ENCODE measurements around the gene OTULIN. TPM values are rescaled to one million over a fixed set of nuclear protein-coding genes. Genes with fewer than 3 reads are reported as not detected.

The OTULIN gene
- total and polyA plus RNA-seq, 2 of the 8 experiments (the other 6 are each of a cell fraction or from before 2014, with no cell fraction given) = 5.2 to 34.8 TPM

GRCh38 chr5:14659821-14660607 is 4.5 kb upstream of the OTULIN start:
- no peak overlapping the region for H2AFZ ChIP-seq (ENCODE audit: low read length)
- H4K20me1 ChIP-seq (replicated peaks in 1 of 2; ENCODE audit: control insufficient read depth in 1 of 2, insufficient read depth in 2 of 2, low read length in 2 of 2) = no peaks in the 10 kb centered on the region
- FAIRE-seq = no peak
- no peak for DNase-seq (ENCODE audit: low read depth in 1 of 2, low spot score in 2 of 2)
- H2AK5ac ChIP-seq (ENCODE audit: low read depth, low read length) = no peak overlapping the region
- ChIA-PET CTCF (ENCODE audit: partially characterized antibody) (interaction anchor here (0.6 to 2.6 kb wide), 5 partner anchors 11 to 672 kb away, joined by 3 to 12 read pairs (median 4); no protein-coding TSS in a partner anchor), POLR2A (ENCODE audit: partially characterized antibody) (no interaction called here)
- H3K23ac ChIP-seq (ENCODE audit: insufficient read length) = no peak overlapping the region
- no peak overlapping the region for H3K18ac ChIP-seq (ENCODE audit: extremely low read depth, low read length)
- no peak overlapping the region for H2BK15ac ChIP-seq (ENCODE audit: low read length)
- no peaks in the 10 kb centered on the region for H3K79me1 ChIP-seq (ENCODE audit: low read depth, low read length)
- H3K79me2 ChIP-seq (ENCODE audit: control insufficient read depth in 1 of 2, insufficient read depth in 2 of 2, low read length in 2 of 2) = no peaks in the 10 kb centered on the region
- H3K4me3 ChIP-seq (ENCODE audit: extremely low read depth in 1 of 4, insufficient read depth in 2 of 4, low read depth in 3 of 4, low read length in 4 of 4) = no peak overlapping the region
- no peak overlapping the region for H2BK20ac ChIP-seq (ENCODE audit: low read length)
- no peaks in the 10 kb centered on the region for H3K9me3 ChIP-seq (ENCODE audit: insufficient read depth in 2 of 2, low read depth in 1 of 2, low read length in 1 of 2)
- no peaks in the 10 kb centered on the region for H3K36me3 ChIP-seq (ENCODE audit: control insufficient read depth in 2 of 4, insufficient read depth in 4 of 4, low read length in 3 of 4)
- peaks cover 6% of the 10 kb centered on the region; the same call in 1 of the 2 replicates for H3K23me2 ChIP-seq (ENCODE audit: low read depth, low read length)
- H3K4ac ChIP-seq (replicated peaks; ENCODE audit: insufficient read length, low read depth, low read length) = no peak overlapping the region
- H3K14ac ChIP-seq (ENCODE audit: insufficient read length) = no peak overlapping the region
- H3K4me1 ChIP-seq (replicated peaks in 1 of 4; ENCODE audit: control insufficient read depth in 3 of 4, insufficient read depth in 4 of 4, low read length in 3 of 4) = peaks cover 0 to 5% (median 2%) of the 10 kb centered on the region in 4 experiments; a peak in 4 of 7 replicates
- H3K9ac ChIP-seq (replicated peaks in 1 of 4; ENCODE audit: extremely low read depth in 1 of 4, low read depth in 3 of 4, low read length in 3 of 4) = no peak overlapping the region
- H3K27me3 ChIP-seq (replicated peaks in 1 of 4; ENCODE audit: control insufficient read depth in 3 of 4, extremely low read depth in 1 of 4, insufficient read depth in 3 of 4, low read length in 3 of 4) = peaks cover 0 to 14% (median 11%) of the 10 kb centered on the region in 4 experiments; a peak in 6 of 7 replicates
- no peak overlapping the region for H2BK120ac ChIP-seq (replicated peaks; ENCODE audit: low read depth, low read length)
- no peak overlapping the region for H3K4me2 ChIP-seq (ENCODE audit: insufficient read depth in 1 of 2, low read depth in 2 of 2, low read length in 2 of 2)
- H3K56ac ChIP-seq (replicated peaks; ENCODE audit: insufficient read length, low read depth, low read length) = no peak overlapping the region
- no peak overlapping the region for H2BK5ac ChIP-seq (ENCODE audit: low read depth, low read length)
- no peak overlapping the region for H4K5ac ChIP-seq (ENCODE audit: insufficient read length, low read depth, low read length)
- no peak overlapping the region for H4K91ac ChIP-seq (replicated peaks; ENCODE audit: insufficient read length, low read length)
- no peak overlapping the region for H4K8ac ChIP-seq (ENCODE audit: extremely low read depth, insufficient read depth, low read length)
- 84% methylated on average over 3 of the region's 3 CpGs; no CpG with 5 or more reads in 1 of the 2 experiments for WGBS, 2 experiments (ENCODE audit: extremely low coverage in 1 of 2, insufficient coverage in 1 of 2, insufficient read length in 1 of 2, insufficient replicate concordance in 2 of 2, low coverage in 1 of 2, low lambda C conversion rate in 2 of 2, missing lambda C conversion rate in 1 of 2)
- H3K27ac ChIP-seq (ENCODE audit: low read depth, low read length) = no peak overlapping the region
- no peak overlapping the region for H2BK12ac ChIP-seq (ENCODE audit: low read depth, low read length)
- TF ChIP-seq, protein P1, sequence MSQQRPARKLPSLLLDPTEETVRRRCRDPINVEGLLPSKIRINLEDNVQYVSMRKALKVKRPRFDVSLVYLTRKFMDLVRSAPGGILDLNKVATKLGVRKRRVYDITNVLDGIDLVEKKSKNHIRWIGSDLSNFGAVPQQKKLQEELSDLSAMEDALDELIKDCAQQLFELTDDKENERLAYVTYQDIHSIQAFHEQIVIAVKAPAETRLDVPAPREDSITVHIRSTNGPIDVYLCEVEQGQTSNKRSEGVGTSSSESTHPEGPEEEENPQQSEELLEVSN (IDR thresholded peaks at IDR 0.05) = no peak
- TF ChIP-seq SIX5 (IDR thresholded peaks at IDR 0.05; ENCODE audit: low read depth, low read length) (no peak), BACH1 (IDR thresholded peaks at IDR 0.05; ENCODE audit: low read length) (no peak), HDAC2 (IDR thresholded peaks at IDR 0.05; ENCODE audit: borderline replicate concordance in 1 of 2, low read depth in 2 of 2, low read length in 2 of 2) (no peak), NANOG (IDR thresholded peaks at IDR 0.05; ENCODE audit: insufficient read depth, low read depth, low read length, poor library complexity, severe bottlenecking) (no peak), BCL11A (IDR thresholded peaks at IDR 0.05; ENCODE audit: low read depth in 2 of 2, low read length in 2 of 2) (no peak), KDM1A (IDR thresholded peaks at IDR 0.05; ENCODE audit: borderline replicate concordance, low read length) (no peak), MAFK (IDR thresholded peaks at IDR 0.05; ENCODE audit: low read depth, low read length) (no peak), PHF8 (conservative IDR thresholded peaks at IDR 0.05; ENCODE audit: low read depth, low read length) (no peak), RNF2 (IDR thresholded peaks at IDR 0.05; ENCODE audit: borderline replicate concordance, low read depth, low read length, missing control alignments, poor library complexity, severe bottlenecking) (no peak), KDM5A (IDR thresholded peaks at IDR 0.05; ENCODE audit: low read length) (no peak)
